Loucy (cell line): ENCODE measurements around the gene CUX1.

Experiments
- H2AFZ ChIP-seq: fragments of 200-600 bp; sonication (generic); 2 replicates; pipeline ENCODE4 v1.6.0; 2016; ENCODE audit warnings: antibody characterized with exemption, mild to moderate bottlenecking, low read length, moderate library complexity
- H3F3A ChIP-seq: fragments of 200-600 bp; 2 replicates; pipeline ENCODE4 v1.6.0; 2016; ENCODE audit warnings: antibody characterized with exemption, low read depth, mild to moderate bottlenecking
- H3K27me3 ChIP-seq: fragments of 200-600 bp; sonication (generic); 2 replicates; pipeline ENCODE4 v1.6.1; 2014; ENCODE audit warnings: low read length, mild to moderate bottlenecking; ENCODE audit not compliant: insufficient read depth, poor library complexity, severe bottlenecking
- H3K36me3 ChIP-seq: fragments of 200-600 bp; sonication (generic); 2 replicates; pipeline ENCODE4 v1.6.1; 2016; ENCODE audit warnings: low read length; ENCODE audit not compliant: insufficient read depth
- H3K4me1 ChIP-seq: fragments of 200-600 bp; sonication (generic); 2 replicates; pipeline ENCODE4 v1.5.1; 2014; ENCODE audit warnings: low read length, mild to moderate bottlenecking; ENCODE audit not compliant: insufficient read depth, poor library complexity, severe bottlenecking
- H3K4me2 ChIP-seq: fragments of 200-600 bp; sonication (generic); 2 replicates; pipeline ENCODE4 v1.6.0; 2014; ENCODE audit warnings: antibody characterized with exemption, low read length, low read depth, mild to moderate bottlenecking; ENCODE audit not compliant: poor library complexity, severe bottlenecking
- H3K4me3 ChIP-seq: fragments of 200-600 bp; sonication (generic); 2 replicates; pipeline ENCODE4 v1.5.1; 2014; ENCODE audit warnings: low read length, mild to moderate bottlenecking, mixed read lengths; ENCODE audit not compliant: poor library complexity, severe bottlenecking
- H3K79me2 ChIP-seq: fragments of 200-600 bp; sonication (generic); 2 replicates; pipeline ENCODE4 v1.6.1; 2014; ENCODE audit warnings: low read length; ENCODE audit not compliant: insufficient read depth
- H3K9ac ChIP-seq: fragments of 200-600 bp; sonication (generic); 2 replicates; pipeline ENCODE4 v1.6.0; 2014; ENCODE audit warnings: mild to moderate bottlenecking, low read depth, low read length, moderate library complexity; ENCODE audit not compliant: poor library complexity, severe bottlenecking
- H3K9me2 ChIP-seq: fragments of 200-600 bp; sonication (generic); replicated peaks from 2 replicates; pipeline ENCODE4 v1.6.1; 2016; ENCODE audit warnings: low read depth, low read length, mixed read lengths
- H3K9me3 ChIP-seq: fragments of 200-600 bp; sonication (generic); 2 replicates; pipeline ENCODE4 v1.6.1; 2014; ENCODE audit warnings: mild to moderate bottlenecking, antibody characterized with exemption, low read length, low read depth; ENCODE audit not compliant: insufficient read depth
- H4K20me1 ChIP-seq: fragments of 200-600 bp; sonication (generic); 2 replicates; pipeline ENCODE4 v1.6.0; 2014; ENCODE audit warnings: antibody characterized with exemption, low read length, mild to moderate bottlenecking; ENCODE audit not compliant: insufficient read depth, poor library complexity, severe bottlenecking
- EZH2phosphoT487 ChIP-seq: fragments of 200-600 bp; IDR thresholded peaks from 2 replicates; pipeline ENCODE4 v1.6.1; 2018; ENCODE audit warnings: antibody characterized with exemption, mild to moderate bottlenecking, moderate library complexity, borderline replicate concordance
- TF ChIP-seq, protein P1 (sequence below): fragments of 200-600 bp; sonication (generic); conservative IDR thresholded peaks from 2 replicates; pipeline ENCODE4 v1.5.1; 2014; ENCODE audit warnings: mild to moderate bottlenecking, antibody characterized with exemption, low read length

Gene CUX1

GRCh38 chr7:101970801-101971200 lies 153.4 kb downstream of the CUX1 start:
- H3K79me2 ChIP-seq: peaks cover 78% of the 10 kb centered on the region
- peaks cover 5% of the 10 kb centered on the region for H3F3A ChIP-seq
- no peak overlapping the region for H2AFZ ChIP-seq
- peak overlapping the region; percentile 82 for H3K9ac ChIP-seq
- peaks cover 6% of the 10 kb centered on the region; the same call in 1 of the 2 replicates for H3K36me3 ChIP-seq
- peaks cover 4% of the 10 kb centered on the region for H4K20me1 ChIP-seq
- peak overlapping the region; percentile 75 for H3K4me2 ChIP-seq
- no peak overlapping the region for H3K4me3 ChIP-seq
- peaks cover 35% of the 10 kb centered on the region for H3K4me1 ChIP-seq
- H3K9me3 ChIP-seq: no peaks in the 10 kb centered on the region
- no peaks in the 10 kb centered on the region for H3K9me2 ChIP-seq
- TF ChIP-seq EZH2phosphoT487: no peak
- TF ChIP-seq, protein P1, sequence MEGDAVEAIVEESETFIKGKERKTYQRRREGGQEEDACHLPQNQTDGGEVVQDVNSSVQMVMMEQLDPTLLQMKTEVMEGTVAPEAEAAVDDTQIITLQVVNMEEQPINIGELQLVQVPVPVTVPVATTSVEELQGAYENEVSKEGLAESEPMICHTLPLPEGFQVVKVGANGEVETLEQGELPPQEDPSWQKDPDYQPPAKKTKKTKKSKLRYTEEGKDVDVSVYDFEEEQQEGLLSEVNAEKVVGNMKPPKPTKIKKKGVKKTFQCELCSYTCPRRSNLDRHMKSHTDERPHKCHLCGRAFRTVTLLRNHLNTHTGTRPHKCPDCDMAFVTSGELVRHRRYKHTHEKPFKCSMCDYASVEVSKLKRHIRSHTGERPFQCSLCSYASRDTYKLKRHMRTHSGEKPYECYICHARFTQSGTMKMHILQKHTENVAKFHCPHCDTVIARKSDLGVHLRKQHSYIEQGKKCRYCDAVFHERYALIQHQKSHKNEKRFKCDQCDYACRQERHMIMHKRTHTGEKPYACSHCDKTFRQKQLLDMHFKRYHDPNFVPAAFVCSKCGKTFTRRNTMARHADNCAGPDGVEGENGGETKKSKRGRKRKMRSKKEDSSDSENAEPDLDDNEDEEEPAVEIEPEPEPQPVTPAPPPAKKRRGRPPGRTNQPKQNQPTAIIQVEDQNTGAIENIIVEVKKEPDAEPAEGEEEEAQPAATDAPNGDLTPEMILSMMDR: no peak
- no peaks in the 10 kb centered on the region for H3K27me3 ChIP-seq

DNA sequence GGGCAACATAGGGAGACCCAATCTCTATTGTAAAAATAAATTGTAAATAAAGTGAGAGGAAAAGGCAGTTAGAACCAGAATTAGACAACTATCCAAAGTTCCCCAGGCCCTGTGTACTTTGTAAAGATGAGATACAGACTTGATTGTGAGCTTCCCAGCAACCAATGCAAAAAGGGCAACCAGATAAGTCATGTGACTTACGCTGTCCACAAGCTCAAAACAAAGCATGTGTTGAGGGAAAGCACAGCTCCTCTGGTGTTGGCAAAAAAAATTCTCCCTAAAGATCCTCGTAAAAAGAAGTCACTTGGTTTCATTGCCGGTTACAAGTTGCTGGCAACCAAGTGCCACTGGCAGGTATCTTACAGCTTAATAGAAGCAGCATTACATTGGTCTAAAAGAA lies 154.0 kb downstream of the CUX1 start:
- Histone ChIP-seq H3K4me1 (peaks cover 35% of the 10 kb centered on the region), H3K9ac (no peak overlapping the region), H4K20me1 (peaks cover 7% of the 10 kb centered on the region), H2AFZ (no peak overlapping the region), H3K4me2 (no peak overlapping the region), H3K9me2 (no peaks in the 10 kb centered on the region), H3K79me2 (peaks cover 77% of the 10 kb centered on the region), H3F3A (peaks cover 5% of the 10 kb centered on the region), H3K27me3 (no peaks in the 10 kb centered on the region), H3K4me3 (no peak overlapping the region), H3K36me3 (peaks cover 6% of the 10 kb centered on the region; the same call in 1 of the 2 replicates), H3K9me3 (no peaks in the 10 kb centered on the region)
- TF ChIP-seq EZH2phosphoT487: no peak
- TF ChIP-seq, protein P1: no peak

DNA sequence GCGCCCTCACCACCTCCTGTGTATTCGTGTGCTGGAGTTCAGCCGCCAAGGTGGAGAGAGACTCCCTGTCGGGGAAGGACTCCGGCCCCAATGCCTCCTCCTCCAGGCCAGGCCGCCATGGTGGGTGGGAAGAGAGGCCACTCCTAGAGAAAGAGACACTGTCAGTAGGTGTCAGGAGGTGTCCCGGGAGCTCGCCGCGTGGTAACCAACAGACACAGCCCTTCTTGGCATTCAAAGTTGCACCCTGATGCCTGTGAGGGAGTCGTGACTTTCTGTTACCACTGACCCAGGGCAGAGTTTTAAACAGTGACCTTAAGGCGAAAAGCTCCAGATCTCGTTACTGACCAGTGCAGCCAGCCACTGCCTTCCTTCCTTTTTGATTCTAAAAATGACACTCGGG lies 155.2 kb downstream of the CUX1 start:
- Histone ChIP-seq H2AFZ (no peak overlapping the region), H3K9ac (no peak overlapping the region), H3F3A (peaks cover 5% of the 10 kb centered on the region), H3K27me3 (no peaks in the 10 kb centered on the region), H3K36me3 (peaks cover 6% of the 10 kb centered on the region; the same call in 1 of the 2 replicates), H3K9me2 (no peaks in the 10 kb centered on the region), H3K4me2 (no peak overlapping the region), H3K4me3 (no peak overlapping the region), H3K9me3 (no peaks in the 10 kb centered on the region), H3K4me1 (peaks cover 31% of the 10 kb centered on the region), H3K79me2 (peaks cover 75% of the 10 kb centered on the region), H4K20me1 (peaks cover 7% of the 10 kb centered on the region)
- TF ChIP-seq, protein P1: no peak
- no peak for TF ChIP-seq EZH2phosphoT487
